ENCODE results near the gene TCF20.

TCF20 gene

GRCh38 chr22:42281284-42281683, 10.8 kb upstream of the TCF20 start:
- TF ChIP-seq SUZ12 (IDR thresholded peaks at IDR 0.05; ENCODE audit: extremely low read depth, insufficient read depth, insufficient read length) (no peak), ZNF274 (IDR thresholded peaks at IDR 0.05; ENCODE audit: low read depth, low read length) (no peak), YY1 (IDR thresholded peaks at IDR 0.05; ENCODE audit: insufficient read depth, insufficient read length) (no peak)
- no peak overlapping the region for H3K9ac ChIP-seq (ENCODE audit: insufficient read length, low read depth)
- DNase-seq (ENCODE audit: low read depth, low spot score) = no peak
- peaks cover 12% of the 10 kb centered on the region for H3K4me1 ChIP-seq (ENCODE audit: insufficient read depth, insufficient read length)
- H3K36me3 ChIP-seq (ENCODE audit: insufficient read depth, insufficient read length, low read length) = peaks cover 4% of the 10 kb centered on the region
- H3K4me3 ChIP-seq (ENCODE audit: insufficient read length, low read depth) = no peak overlapping the region
- H3K27me3 ChIP-seq (ENCODE audit: insufficient read depth, insufficient read length) = peaks cover 31% of the 10 kb centered on the region
- H3K9me3 ChIP-seq (ENCODE audit: insufficient read depth, low read length) = no peaks in the 10 kb centered on the region

- Histone ChIP-seq H3K9me3 (ENCODE audit: insufficient read depth, low read length) (no peaks in the 10 kb centered on the region), H3K27me3 (ENCODE audit: insufficient read depth, insufficient read length) (peaks cover 27% of the 10 kb centered on the region), H3K9ac (ENCODE audit: insufficient read length, low read depth) (no peak overlapping the region), H3K4me3 (ENCODE audit: insufficient read length, low read depth) (no peak overlapping the region), H3K4me1 (ENCODE audit: insufficient read depth, insufficient read length) (peaks cover 12% of the 10 kb centered on the region), H3K36me3 (ENCODE audit: insufficient read depth, insufficient read length, low read length) (peaks cover 4% of the 10 kb centered on the region)
- DNase-seq (ENCODE audit: low read depth, low spot score) = no peak
- TF ChIP-seq YY1 (IDR thresholded peaks at IDR 0.05; ENCODE audit: insufficient read depth, insufficient read length) = no peak
These were observed 10.4 kb upstream of the TCF20 start for GRCh38 chr22:42280836-42281235.

DNA sequence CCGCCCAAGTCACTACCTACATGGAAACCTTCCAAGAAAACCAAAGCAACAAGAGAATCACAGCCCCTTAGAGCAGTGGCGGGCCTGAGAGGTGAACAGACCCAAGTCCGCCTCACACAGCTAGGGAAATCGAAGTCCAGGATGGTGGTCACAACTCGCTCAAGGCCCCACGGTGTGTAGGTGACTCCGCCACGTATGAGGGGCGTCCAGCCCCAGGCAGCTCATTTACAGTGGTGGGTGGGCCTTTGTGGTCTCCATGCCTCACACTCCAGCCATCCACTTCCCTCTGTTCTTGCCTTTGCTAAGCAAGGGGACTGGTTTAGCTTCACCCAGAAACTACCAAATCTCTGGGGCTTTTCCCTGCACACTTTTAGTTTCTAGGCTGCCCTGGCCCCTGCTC, 9.7 kb upstream of the TCF20 start:
- H3K9ac ChIP-seq (ENCODE audit: insufficient read length, low read depth) = no peak overlapping the region
- H3K36me3 ChIP-seq (ENCODE audit: insufficient read depth, insufficient read length, low read length) = peaks cover 6% of the 10 kb centered on the region
- peaks cover 12% of the 10 kb centered on the region for H3K4me1 ChIP-seq (ENCODE audit: insufficient read depth, insufficient read length)
- TF ChIP-seq ZNF274 (IDR thresholded peaks at IDR 0.05; ENCODE audit: low read depth, low read length) (no peak), SUZ12 (IDR thresholded peaks at IDR 0.05; ENCODE audit: extremely low read depth, insufficient read depth, insufficient read length) (no peak), YY1 (IDR thresholded peaks at IDR 0.05; ENCODE audit: insufficient read depth, insufficient read length) (no peak)
- H3K9me3 ChIP-seq (ENCODE audit: insufficient read depth, low read length) = no peaks in the 10 kb centered on the region
- H3K27me3 ChIP-seq (ENCODE audit: insufficient read depth, insufficient read length) = peaks cover 24% of the 10 kb centered on the region
- no peak for DNase-seq (ENCODE audit: low read depth, low spot score)
- H3K4me3 ChIP-seq (ENCODE audit: insufficient read length, low read depth) = no peak overlapping the region

DNA sequence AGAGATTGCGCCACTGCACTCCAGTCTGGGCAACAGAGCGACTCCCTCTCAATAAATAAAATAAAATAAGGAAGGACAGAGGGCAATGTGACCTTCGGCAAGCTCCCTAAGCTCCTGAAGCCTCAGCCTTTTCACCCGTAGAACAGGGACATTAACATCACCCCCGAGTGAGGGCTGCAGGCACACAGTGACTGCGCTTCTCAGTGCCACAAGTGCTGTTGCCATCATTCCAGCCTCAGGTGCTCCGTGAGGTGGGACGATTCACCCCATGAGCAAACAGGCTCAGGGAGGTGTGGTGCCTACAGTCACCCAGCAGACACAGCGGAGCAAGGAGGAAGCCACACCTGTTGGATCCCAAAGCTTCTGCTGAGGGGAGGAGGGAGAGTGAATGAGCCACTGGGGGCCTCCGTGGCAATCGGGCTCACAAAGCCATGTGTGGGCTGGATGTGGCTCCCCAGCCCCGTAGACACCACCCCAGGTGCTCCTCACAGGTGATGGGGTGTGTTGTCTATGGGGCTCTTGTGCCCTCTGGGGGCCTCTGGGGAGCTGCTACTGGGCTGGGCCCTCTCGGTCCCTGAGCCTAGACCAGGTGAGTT, 9.1 kb upstream of the TCF20 start:
- Histone ChIP-seq H3K4me3 (ENCODE audit: insufficient read length, low read depth) (no peak overlapping the region), H3K36me3 (ENCODE audit: insufficient read depth, insufficient read length, low read length) (peaks cover 6% of the 10 kb centered on the region), H3K27me3 (ENCODE audit: insufficient read depth, insufficient read length) (peaks cover 23% of the 10 kb centered on the region), H3K4me1 (ENCODE audit: insufficient read depth, insufficient read length) (peaks cover 10% of the 10 kb centered on the region), H3K9me3 (ENCODE audit: insufficient read depth, low read length) (no peaks in the 10 kb centered on the region), H3K9ac (ENCODE audit: insufficient read length, low read depth) (no peak overlapping the region)
- DNase-seq (ENCODE audit: low read depth, low spot score) = no peak
- no peak for TF ChIP-seq YY1 (IDR thresholded peaks at IDR 0.05; ENCODE audit: insufficient read depth, insufficient read length)
- no peak for TF ChIP-seq SUZ12 (IDR thresholded peaks at IDR 0.05; ENCODE audit: extremely low read depth, insufficient read depth, insufficient read length)
- no peak for TF ChIP-seq ZNF274 (IDR thresholded peaks at IDR 0.05; ENCODE audit: low read depth, low read length)

DNA sequence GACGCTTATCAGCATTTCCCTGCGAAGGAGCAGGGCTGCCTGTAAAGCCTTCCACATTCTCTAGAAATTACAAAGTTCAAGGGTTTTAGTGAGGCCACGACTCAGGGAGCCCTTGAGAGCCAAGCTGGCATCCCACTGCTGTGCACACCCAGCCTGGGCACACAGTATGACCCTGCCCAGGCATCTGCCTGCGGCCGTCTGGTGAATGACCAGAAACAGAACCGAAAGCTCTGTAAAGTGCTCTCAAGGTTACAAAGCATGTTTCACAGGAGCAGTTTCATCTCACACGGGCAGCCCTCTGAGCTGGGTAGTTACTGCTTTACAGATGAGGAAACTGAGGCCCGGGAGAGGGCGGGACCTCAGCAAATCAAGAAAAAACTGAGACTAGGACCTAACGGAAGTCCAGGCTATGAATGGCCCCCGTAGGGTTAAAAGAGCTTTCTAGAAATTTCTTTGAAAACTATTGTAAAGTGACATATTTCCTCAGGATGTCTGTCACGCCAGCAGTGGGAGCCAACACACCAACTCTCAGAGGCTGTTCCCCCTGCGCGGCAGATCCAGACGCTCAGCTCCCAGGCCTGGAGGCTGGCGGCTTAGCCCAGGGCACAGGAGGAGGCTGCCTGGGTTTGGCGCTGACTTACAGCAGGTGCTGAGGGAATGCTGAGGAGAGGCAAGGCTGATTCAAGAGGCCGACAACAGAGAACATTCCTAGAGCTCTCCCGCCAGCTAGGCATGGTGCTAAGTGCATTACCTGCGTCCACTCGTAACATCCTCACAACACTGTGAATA, 7.7 kb upstream of the TCF20 start:
- TF ChIP-seq YY1 (IDR thresholded peaks at IDR 0.05; ENCODE audit: insufficient read depth, insufficient read length) = no peak
- TF ChIP-seq SUZ12 (IDR thresholded peaks at IDR 0.05; ENCODE audit: extremely low read depth, insufficient read depth, insufficient read length) = no peak
- TF ChIP-seq ZNF274 (IDR thresholded peaks at IDR 0.05; ENCODE audit: low read depth, low read length) = no peak
- H3K9me3 ChIP-seq (ENCODE audit: insufficient read depth, low read length) = no peaks in the 10 kb centered on the region
- H3K4me3 ChIP-seq (ENCODE audit: insufficient read length, low read depth) = no peak overlapping the region
- peaks cover 6% of the 10 kb centered on the region for H3K36me3 ChIP-seq (ENCODE audit: insufficient read depth, insufficient read length, low read length)
- no peak for DNase-seq (ENCODE audit: low read depth, low spot score)
- H3K4me1 ChIP-seq (ENCODE audit: insufficient read depth, insufficient read length) = peaks cover 18% of the 10 kb centered on the region
- H3K27me3 ChIP-seq (ENCODE audit: insufficient read depth, insufficient read length) = peaks cover 14% of the 10 kb centered on the region
- H3K9ac ChIP-seq (ENCODE audit: insufficient read length, low read depth) = no peak overlapping the region

DNA sequence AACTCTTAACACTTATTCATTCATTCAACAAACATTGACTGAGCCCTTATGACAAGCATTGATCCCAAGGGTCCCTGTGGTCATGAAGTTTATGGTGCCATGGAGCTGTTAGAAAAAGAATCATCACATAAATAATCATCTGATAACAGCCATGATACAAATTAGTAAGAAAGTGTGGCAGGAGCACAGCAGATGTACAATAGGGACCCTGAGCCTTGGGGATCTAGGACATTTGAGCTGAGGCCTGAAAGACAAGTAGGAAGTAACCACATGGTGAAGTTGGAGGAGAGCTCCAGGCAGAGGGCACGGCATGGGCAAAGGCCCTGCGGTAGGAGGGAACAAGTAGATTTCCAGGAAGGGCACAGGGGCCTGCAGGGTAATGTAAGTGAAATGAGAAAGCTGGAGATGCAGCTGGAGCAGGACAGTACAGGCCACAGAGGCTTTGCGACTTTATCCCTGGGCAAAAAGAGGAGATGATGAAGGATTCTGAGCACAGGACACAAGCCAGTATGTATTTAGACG, 6.8 kb upstream of the TCF20 start:
- no peak overlapping the region for H3K9ac ChIP-seq (ENCODE audit: insufficient read length, low read depth)
- H3K27me3 ChIP-seq (ENCODE audit: insufficient read depth, insufficient read length) = peaks cover 14% of the 10 kb centered on the region
- no peak for DNase-seq (ENCODE audit: low read depth, low spot score)
- H3K36me3 ChIP-seq (ENCODE audit: insufficient read depth, insufficient read length, low read length) = peaks cover 6% of the 10 kb centered on the region
- TF ChIP-seq SUZ12 (IDR thresholded peaks at IDR 0.05; ENCODE audit: extremely low read depth, insufficient read depth, insufficient read length) = no peak
- H3K9me3 ChIP-seq (ENCODE audit: insufficient read depth, low read length) = no peaks in the 10 kb centered on the region
- no peak overlapping the region for H3K4me3 ChIP-seq (ENCODE audit: insufficient read length, low read depth)
- peaks cover 15% of the 10 kb centered on the region for H3K4me1 ChIP-seq (ENCODE audit: insufficient read depth, insufficient read length)

DNA sequence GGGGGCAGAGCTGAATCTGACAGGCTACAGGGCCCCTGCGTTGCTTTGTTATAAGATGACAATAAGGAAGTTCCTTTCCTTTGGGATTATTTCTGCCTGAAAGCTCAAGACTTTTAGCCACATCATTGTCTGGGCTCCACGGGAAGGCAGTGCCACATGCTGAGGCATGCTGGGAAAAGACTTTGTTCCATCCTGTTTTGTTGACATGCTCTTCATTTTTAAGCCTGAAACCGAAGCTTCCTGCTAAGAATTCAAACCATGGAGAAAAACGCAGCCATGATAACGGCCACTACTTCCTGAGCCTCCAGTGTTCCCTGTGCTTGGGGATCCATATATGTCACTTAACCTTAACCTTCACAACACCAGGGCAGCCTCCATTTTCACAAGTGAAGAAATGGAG, 5.5 kb upstream of the TCF20 start:
- Histone ChIP-seq H3K9me3 (ENCODE audit: insufficient read depth, low read length) (no peaks in the 10 kb centered on the region), H3K4me3 (ENCODE audit: insufficient read length, low read depth) (no peak overlapping the region), H3K9ac (ENCODE audit: insufficient read length, low read depth) (no peak overlapping the region), H3K36me3 (ENCODE audit: insufficient read depth, insufficient read length, low read length) (peaks cover 6% of the 10 kb centered on the region), H3K4me1 (ENCODE audit: insufficient read depth, insufficient read length) (peaks cover 13% of the 10 kb centered on the region), H3K27me3 (ENCODE audit: insufficient read depth, insufficient read length) (peaks cover 9% of the 10 kb centered on the region)
- TF ChIP-seq SUZ12 (IDR thresholded peaks at IDR 0.05; ENCODE audit: extremely low read depth, insufficient read depth, insufficient read length) = no peak
- no peak for TF ChIP-seq YY1 (IDR thresholded peaks at IDR 0.05; ENCODE audit: insufficient read depth, insufficient read length)
- TF ChIP-seq ZNF274 (IDR thresholded peaks at IDR 0.05; ENCODE audit: low read depth, low read length) = no peak
- no peak for DNase-seq (ENCODE audit: low read depth, low spot score)

Data from NT2/D1 (cell line).